ENCODE measurements around the gene CELSR1.

DNA sequence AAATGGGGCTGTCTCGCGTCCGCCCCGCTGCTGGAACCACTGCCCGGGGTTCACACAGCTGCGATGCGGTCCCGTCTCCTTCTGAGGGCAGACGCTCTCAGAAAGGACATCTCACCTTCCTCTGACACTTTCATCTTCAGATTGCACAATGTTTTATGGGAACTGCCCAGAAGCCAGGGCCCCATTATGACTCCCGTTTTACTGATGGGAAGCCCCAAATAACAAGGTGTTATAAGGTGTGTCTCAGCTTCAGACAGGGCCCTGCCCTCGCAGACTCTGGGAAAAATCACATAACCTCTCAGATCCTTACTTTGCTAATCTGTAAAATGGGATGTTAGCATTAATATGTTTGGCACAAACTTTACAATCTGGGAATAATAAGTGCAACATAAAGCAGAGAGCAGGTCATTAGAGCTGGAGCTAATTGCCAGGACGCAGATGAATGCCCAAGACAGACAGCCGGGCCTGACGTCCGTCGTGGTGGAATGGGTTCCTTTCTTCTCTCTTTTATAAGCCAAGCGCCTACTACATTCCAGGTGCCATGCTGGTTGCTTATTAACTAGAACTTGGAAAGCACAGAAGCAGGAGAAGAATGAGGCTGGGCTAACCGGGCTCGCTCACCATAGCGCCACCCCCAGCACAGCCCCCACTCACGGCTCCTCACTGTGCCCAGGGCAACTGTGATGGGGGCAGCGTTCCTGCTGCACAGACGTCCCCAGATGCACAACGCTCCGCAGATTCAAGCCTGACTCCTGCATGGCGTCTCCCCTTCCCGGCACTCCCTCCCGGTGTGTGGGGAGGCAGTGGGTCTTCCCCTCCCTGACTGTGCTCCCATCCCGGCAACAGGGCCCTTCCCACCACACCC lies 158.1 kb downstream of the CELSR1 start:
- TF ChIP-seq, protein P1, sequence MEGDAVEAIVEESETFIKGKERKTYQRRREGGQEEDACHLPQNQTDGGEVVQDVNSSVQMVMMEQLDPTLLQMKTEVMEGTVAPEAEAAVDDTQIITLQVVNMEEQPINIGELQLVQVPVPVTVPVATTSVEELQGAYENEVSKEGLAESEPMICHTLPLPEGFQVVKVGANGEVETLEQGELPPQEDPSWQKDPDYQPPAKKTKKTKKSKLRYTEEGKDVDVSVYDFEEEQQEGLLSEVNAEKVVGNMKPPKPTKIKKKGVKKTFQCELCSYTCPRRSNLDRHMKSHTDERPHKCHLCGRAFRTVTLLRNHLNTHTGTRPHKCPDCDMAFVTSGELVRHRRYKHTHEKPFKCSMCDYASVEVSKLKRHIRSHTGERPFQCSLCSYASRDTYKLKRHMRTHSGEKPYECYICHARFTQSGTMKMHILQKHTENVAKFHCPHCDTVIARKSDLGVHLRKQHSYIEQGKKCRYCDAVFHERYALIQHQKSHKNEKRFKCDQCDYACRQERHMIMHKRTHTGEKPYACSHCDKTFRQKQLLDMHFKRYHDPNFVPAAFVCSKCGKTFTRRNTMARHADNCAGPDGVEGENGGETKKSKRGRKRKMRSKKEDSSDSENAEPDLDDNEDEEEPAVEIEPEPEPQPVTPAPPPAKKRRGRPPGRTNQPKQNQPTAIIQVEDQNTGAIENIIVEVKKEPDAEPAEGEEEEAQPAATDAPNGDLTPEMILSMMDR (IDR thresholded peaks at IDR 0.05), result no peak
- TF ChIP-seq POLR2A (IDR thresholded peaks at IDR 0.05), result no peak

Measured in vagina (tissue), 2 donors.